ENCODE data around the gene PMF1. TPM values are rescaled to one million over a fixed set of nuclear protein-coding genes. Genes with fewer than 3 reads are reported as not detected.
A peak's percentile ranks its signal among the peaks of the same experiment; 100 is the strongest.

PMF1 gene
- total and polyA plus RNA-seq, 2 of the 13 experiments (the other 11 are each of a cell fraction or from before 2014, with no cell fraction given) = 72.5 to 89.0 TPM

DNA sequence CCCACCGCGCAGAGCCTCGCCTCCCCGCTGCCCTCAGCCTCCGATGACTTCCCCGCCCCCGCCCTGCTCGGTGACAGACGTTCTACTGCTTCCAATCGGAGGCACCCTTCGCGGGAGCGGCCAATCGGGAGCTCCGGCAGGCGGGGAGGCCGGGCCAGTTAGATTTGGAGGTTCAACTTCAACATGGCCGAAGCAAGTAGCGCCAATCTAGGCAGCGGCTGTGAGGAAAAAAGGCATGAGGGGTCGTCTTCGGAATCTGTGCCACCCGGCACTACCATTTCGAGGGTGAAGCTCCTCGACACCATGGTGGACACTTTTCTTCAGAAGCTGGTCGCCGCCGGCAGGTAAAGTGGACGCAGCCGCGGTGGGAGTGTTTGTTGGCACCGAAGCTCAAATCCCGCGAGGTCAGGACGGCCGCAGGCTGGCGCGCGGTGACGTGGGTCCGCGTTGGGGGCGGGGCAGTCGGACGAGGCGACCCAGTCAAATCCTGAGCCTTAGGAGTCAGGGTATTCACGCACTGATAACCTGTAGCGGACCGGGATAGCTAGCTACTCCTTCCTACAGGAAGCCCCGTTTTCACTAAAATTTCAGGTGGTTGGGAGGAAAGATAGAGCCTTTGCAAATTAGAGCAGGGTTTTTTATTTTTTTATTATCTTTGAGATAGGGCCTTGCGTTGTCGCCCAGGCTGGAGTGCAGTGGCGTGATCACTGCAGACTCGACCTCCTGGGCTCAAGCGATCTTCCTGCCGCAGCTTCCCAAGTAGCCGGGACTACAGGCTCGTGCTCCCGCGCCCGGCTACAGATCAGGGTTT, at the start of gene PMF1 (continued):
- TF ChIP-seq, protein P1, sequence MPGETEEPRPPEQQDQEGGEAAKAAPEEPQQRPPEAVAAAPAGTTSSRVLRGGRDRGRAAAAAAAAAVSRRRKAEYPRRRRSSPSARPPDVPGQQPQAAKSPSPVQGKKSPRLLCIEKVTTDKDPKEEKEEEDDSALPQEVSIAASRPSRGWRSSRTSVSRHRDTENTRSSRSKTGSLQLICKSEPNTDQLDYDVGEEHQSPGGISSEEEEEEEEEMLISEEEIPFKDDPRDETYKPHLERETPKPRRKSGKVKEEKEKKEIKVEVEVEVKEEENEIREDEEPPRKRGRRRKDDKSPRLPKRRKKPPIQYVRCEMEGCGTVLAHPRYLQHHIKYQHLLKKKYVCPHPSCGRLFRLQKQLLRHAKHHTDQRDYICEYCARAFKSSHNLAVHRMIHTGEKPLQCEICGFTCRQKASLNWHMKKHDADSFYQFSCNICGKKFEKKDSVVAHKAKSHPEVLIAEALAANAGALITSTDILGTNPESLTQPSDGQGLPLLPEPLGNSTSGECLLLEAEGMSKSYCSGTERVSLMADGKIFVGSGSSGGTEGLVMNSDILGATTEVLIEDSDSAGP (CRISPR knock-in tag; IDR thresholded peaks at IDR 0.05; ENCODE audit: borderline replicate concordance) = peak; percentile 82; the same call in 1 of the 2 replicates
- TF ChIP-seq IKZF1 (IDR thresholded peaks at IDR 0.05) = no peak
- peak; percentile 66; the same call in 1 of the 2 replicates for TF ChIP-seq EEA1 (CRISPR knock-in tag; IDR thresholded peaks at IDR 0.05; ENCODE audit: borderline replicate concordance)
- TF ChIP-seq CCAR2 (optimal IDR thresholded peaks at IDR 0.05; ENCODE audit: low read depth, low read length) = no peak
- no peak for TF ChIP-seq ZNF235 (CRISPR knock-in tag; IDR thresholded peaks at IDR 0.05; ENCODE audit: borderline replicate concordance)
- 0 out of 2 replicates have a peak, but pooled peaks have one; percentile 32 for TF ChIP-seq NR2F6 (IDR thresholded peaks at IDR 0.05)
- peak; percentile 28; the same call in 1 of the 2 replicates for TF ChIP-seq NR2F6 (CRISPR knock-in tag; IDR thresholded peaks at IDR 0.05)
- TF ChIP-seq, protein P2, sequence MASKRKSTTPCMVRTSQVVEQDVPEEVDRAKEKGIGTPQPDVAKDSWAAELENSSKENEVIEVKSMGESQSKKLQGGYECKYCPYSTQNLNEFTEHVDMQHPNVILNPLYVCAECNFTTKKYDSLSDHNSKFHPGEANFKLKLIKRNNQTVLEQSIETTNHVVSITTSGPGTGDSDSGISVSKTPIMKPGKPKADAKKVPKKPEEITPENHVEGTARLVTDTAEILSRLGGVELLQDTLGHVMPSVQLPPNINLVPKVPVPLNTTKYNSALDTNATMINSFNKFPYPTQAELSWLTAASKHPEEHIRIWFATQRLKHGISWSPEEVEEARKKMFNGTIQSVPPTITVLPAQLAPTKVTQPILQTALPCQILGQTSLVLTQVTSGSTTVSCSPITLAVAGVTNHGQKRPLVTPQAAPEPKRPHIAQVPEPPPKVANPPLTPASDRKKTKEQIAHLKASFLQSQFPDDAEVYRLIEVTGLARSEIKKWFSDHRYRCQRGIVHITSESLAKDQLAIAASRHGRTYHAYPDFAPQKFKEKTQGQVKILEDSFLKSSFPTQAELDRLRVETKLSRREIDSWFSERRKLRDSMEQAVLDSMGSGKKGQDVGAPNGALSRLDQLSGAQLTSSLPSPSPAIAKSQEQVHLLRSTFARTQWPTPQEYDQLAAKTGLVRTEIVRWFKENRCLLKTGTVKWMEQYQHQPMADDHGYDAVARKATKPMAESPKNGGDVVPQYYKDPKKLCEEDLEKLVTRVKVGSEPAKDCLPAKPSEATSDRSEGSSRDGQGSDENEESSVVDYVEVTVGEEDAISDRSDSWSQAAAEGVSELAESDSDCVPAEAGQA (IDR thresholded peaks at IDR 0.05; ENCODE audit: low read depth) = peak; percentile 84
- TF ChIP-seq, protein P2 (CRISPR knock-in tag; IDR thresholded peaks at IDR 0.05; ENCODE audit: borderline replicate concordance) = no peak
- peak; percentile 71; the same call in 1 of the 2 replicates for TF ChIP-seq ZFP82 (CRISPR knock-in tag; IDR thresholded peaks at IDR 0.05; ENCODE audit: borderline replicate concordance)
- TF ChIP-seq, protein P3, sequence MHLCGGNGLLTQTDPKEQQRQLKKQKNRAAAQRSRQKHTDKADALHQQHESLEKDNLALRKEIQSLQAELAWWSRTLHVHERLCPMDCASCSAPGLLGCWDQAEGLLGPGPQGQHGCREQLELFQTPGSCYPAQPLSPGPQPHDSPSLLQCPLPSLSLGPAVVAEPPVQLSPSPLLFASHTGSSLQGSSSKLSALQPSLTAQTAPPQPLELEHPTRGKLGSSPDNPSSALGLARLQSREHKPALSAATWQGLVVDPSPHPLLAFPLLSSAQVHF (CRISPR knock-in tag; IDR thresholded peaks at IDR 0.05) = peak; percentile 39; the same call in 1 of the 2 replicates
- TF ChIP-seq KDM2A (CRISPR knock-in tag; IDR thresholded peaks at IDR 0.05; ENCODE audit: borderline replicate concordance, low read depth) = peak; percentile 99
- no peak for TF ChIP-seq ARNT (IDR thresholded peaks at IDR 0.05)
- peak; percentile 86 for TF ChIP-seq ZNF225 (CRISPR knock-in tag; IDR thresholded peaks at IDR 0.05)
- no peak for TF ChIP-seq SOX6 (IDR thresholded peaks at IDR 0.05)
- TF ChIP-seq SOX6 (CRISPR knock-in tag; IDR thresholded peaks at IDR 0.05) = peak; percentile 57; the same call in 1 of the 2 replicates
- TF ChIP-seq, protein P4, sequence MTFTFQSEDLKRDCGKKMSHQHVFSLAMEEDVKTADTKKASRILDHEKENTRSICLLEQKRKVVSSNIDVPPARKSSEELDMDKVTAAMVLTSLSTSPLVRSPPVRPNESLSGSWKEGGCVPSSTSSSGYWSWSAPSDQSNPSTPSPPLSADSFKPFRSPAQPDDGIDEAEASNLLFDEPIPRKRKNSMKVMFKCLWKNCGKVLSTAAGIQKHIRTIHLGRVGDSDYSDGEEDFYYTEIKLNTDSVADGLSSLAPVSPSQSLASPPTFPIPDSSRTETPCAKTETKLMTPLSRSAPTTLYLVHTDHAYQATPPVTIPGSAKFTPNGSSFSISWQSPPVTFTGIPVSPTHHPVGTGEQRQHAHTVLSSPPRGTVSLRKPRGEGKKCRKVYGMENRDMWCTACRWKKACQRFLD (CRISPR knock-in tag; IDR thresholded peaks at IDR 0.05; ENCODE audit: borderline replicate concordance) = peak; percentile 90; the same call in 1 of the 2 replicates
- TF ChIP-seq SKI (IDR thresholded peaks at IDR 0.05; ENCODE audit: partially characterized antibody) = no peak
- TF ChIP-seq ZNF841 (CRISPR knock-in tag; IDR thresholded peaks at IDR 0.05; ENCODE audit: borderline replicate concordance) = no peak
- no peak for TF ChIP-seq RFX3 (CRISPR knock-in tag; IDR thresholded peaks at IDR 0.05)

Data from HepG2 (cell line).